ENCODE measurements around the gene HTATSF1. TPM values are rescaled to one million over a fixed set of nuclear protein-coding genes. Genes with fewer than 3 reads are reported as not detected.

The HTATSF1 gene
- total RNA-seq, 1 experiment from 2014 or later: 39.7 TPM

GRCh38 chrX:136549226-136549625 is 51.8 kb downstream of the HTATSF1 start:
- ATAC-seq: no peak
- H3K79me2 ChIP-seq (ENCODE audit: insufficient read depth, low read length): no peaks in the 10 kb centered on the region
- DNase-seq (ENCODE audit: low read depth, low spot score): no peak
- no peaks in the 10 kb centered on the region for H3K9me2 ChIP-seq (ENCODE audit: insufficient read depth)
- H3K27ac ChIP-seq (ENCODE audit: low read depth, low read length): no peak overlapping the region
- RAD21 ChIA-PET (ENCODE audit: low non-redundant PET in 1 of 2, low total read pairs in 2 of 2, uncharacterized antibody in 2 of 2, unreplicated experiment in 2 of 2): no interaction called here
- TF ChIP-seq, protein P1, sequence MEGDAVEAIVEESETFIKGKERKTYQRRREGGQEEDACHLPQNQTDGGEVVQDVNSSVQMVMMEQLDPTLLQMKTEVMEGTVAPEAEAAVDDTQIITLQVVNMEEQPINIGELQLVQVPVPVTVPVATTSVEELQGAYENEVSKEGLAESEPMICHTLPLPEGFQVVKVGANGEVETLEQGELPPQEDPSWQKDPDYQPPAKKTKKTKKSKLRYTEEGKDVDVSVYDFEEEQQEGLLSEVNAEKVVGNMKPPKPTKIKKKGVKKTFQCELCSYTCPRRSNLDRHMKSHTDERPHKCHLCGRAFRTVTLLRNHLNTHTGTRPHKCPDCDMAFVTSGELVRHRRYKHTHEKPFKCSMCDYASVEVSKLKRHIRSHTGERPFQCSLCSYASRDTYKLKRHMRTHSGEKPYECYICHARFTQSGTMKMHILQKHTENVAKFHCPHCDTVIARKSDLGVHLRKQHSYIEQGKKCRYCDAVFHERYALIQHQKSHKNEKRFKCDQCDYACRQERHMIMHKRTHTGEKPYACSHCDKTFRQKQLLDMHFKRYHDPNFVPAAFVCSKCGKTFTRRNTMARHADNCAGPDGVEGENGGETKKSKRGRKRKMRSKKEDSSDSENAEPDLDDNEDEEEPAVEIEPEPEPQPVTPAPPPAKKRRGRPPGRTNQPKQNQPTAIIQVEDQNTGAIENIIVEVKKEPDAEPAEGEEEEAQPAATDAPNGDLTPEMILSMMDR (IDR thresholded peaks at IDR 0.05 in 2 of 3, conservative IDR thresholded peaks at IDR 0.05 in 1 of 3; ENCODE audit: borderline replicate concordance in 1 of 3, insufficient read depth in 1 of 3, low read depth in 2 of 3, low read length in 2 of 3): no peak
- no peak for TF ChIP-seq YY1 (IDR thresholded peaks at IDR 0.05; ENCODE audit: extremely low read depth, insufficient replicate concordance, low read depth, low read length)
- TF ChIP-seq TCF7L2 (IDR thresholded peaks at IDR 0.05; ENCODE audit: borderline replicate concordance, extremely low read depth, insufficient read depth, insufficient read length): no peak
- no peak for TF ChIP-seq ATF3 (IDR thresholded peaks at IDR 0.05)
- no peak for TF ChIP-seq ZNF274 (IDR thresholded peaks at IDR 0.05; ENCODE audit: low read depth, low read length)
- no peak for TF ChIP-seq POLR2A (IDR thresholded peaks at IDR 0.05; ENCODE audit: borderline replicate concordance, extremely low read depth, insufficient read depth, insufficient read length)
- POLR2A ChIA-PET: no interaction called here
- no peaks in the 10 kb centered on the region for H4K20me1 ChIP-seq (ENCODE audit: insufficient read depth)
- H2AFZ ChIP-seq (ENCODE audit: low read depth, low read length, poor library complexity, severe bottlenecking): no peak overlapping the region
- no peaks in the 10 kb centered on the region for H3K27me3 ChIP-seq (ENCODE audit: insufficient read depth, low read length)
- CTCF ChIA-PET: no interaction called here
- no TSS peak for BruUV-seq (replicated peaks)
- H3K4me2 ChIP-seq (ENCODE audit: low read length): no peak overlapping the region
- H3K4me1 ChIP-seq (ENCODE audit: control insufficient read depth in 1 of 2, insufficient read depth in 2 of 2, low read length in 2 of 2): no peaks in the 10 kb centered on the region
- no peak overlapping the region for H3K9ac ChIP-seq (ENCODE audit: low read length)
- no peak overlapping the region for H3K4me3 ChIP-seq (replicated peaks in 1 of 2; ENCODE audit: low read depth in 1 of 2, low read length in 2 of 2)
- H3K9me3 ChIP-seq (ENCODE audit: control insufficient read depth in 1 of 2, insufficient read depth in 1 of 2, low read depth in 1 of 2, low read length in 2 of 2): no peaks in the 10 kb centered on the region
- intact Hi-C loops (cut with micrococcal nuclease): no loop called here
- H3K36me3 ChIP-seq (ENCODE audit: control insufficient read depth in 1 of 2, insufficient read depth in 2 of 2, low read length in 2 of 2): no peaks in the 10 kb centered on the region

DNA sequence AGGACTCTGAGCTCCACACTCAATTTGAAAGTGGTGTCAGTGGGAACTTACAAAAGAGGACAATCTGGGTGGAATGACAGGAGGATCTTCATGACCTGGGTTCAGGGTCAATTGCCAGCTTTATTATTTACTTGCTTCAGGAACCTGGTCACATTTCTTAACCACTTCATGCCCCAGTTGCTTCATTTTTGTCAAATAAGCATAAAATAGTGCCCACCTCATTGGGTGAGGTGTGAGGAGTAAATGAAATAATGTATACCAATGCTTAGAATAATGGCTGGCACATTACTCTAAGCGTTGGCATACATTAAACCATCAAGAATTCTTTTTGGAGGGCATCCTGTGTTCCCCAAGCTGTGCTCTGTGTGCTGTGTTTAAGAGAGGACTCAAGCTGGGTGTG is 54.0 kb downstream of the HTATSF1 start:
- CTCF ChIA-PET: no interaction called here
- H3K9ac ChIP-seq (ENCODE audit: low read length): no peak overlapping the region
- TF ChIP-seq POLR2AphosphoS5 (IDR thresholded peaks at IDR 0.05; ENCODE audit: low read depth, low read length) (no peak), YY1 (IDR thresholded peaks at IDR 0.05; ENCODE audit: extremely low read depth, insufficient replicate concordance, low read depth, low read length) (no peak), ZBTB33 (IDR thresholded peaks at IDR 0.05; ENCODE audit: extremely low read depth, insufficient replicate concordance, low read length) (no peak), FOSL1 (IDR thresholded peaks at IDR 0.05; ENCODE audit: low read depth) (no peak), ZNF274 (IDR thresholded peaks at IDR 0.05; ENCODE audit: low read depth, low read length) (no peak), TCF7L2 (IDR thresholded peaks at IDR 0.05; ENCODE audit: borderline replicate concordance, extremely low read depth, insufficient read depth, insufficient read length) (no peak), SIN3A (IDR thresholded peaks at IDR 0.05; ENCODE audit: low read depth) (no peak)
- TF ChIP-seq, protein P2, sequence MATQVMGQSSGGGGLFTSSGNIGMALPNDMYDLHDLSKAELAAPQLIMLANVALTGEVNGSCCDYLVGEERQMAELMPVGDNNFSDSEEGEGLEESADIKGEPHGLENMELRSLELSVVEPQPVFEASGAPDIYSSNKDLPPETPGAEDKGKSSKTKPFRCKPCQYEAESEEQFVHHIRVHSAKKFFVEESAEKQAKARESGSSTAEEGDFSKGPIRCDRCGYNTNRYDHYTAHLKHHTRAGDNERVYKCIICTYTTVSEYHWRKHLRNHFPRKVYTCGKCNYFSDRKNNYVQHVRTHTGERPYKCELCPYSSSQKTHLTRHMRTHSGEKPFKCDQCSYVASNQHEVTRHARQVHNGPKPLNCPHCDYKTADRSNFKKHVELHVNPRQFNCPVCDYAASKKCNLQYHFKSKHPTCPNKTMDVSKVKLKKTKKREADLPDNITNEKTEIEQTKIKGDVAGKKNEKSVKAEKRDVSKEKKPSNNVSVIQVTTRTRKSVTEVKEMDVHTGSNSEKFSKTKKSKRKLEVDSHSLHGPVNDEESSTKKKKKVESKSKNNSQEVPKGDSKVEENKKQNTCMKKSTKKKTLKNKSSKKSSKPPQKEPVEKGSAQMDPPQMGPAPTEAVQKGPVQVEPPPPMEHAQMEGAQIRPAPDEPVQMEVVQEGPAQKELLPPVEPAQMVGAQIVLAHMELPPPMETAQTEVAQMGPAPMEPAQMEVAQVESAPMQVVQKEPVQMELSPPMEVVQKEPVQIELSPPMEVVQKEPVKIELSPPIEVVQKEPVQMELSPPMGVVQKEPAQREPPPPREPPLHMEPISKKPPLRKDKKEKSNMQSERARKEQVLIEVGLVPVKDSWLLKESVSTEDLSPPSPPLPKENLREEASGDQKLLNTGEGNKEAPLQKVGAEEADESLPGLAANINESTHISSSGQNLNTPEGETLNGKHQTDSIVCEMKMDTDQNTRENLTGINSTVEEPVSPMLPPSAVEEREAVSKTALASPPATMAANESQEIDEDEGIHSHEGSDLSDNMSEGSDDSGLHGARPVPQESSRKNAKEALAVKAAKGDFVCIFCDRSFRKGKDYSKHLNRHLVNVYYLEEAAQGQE (IDR thresholded peaks at IDR 0.05; ENCODE audit: low read depth): no peak

More for the DNA sequence above, 54.0 kb downstream of the HTATSF1 start:
- Histone ChIP-seq H3K9me3 (ENCODE audit: control insufficient read depth in 1 of 2, insufficient read depth in 1 of 2, low read depth in 1 of 2, low read length in 2 of 2) (no peaks in the 10 kb centered on the region), H3K9me2 (ENCODE audit: insufficient read depth) (no peaks in the 10 kb centered on the region), H3K79me2 (ENCODE audit: insufficient read depth, low read length) (no peaks in the 10 kb centered on the region), H2AFZ (ENCODE audit: low read depth, low read length, poor library complexity, severe bottlenecking) (no peak overlapping the region), H3K27ac (ENCODE audit: low read depth, low read length) (no peak overlapping the region), H4K20me1 (ENCODE audit: insufficient read depth) (no peaks in the 10 kb centered on the region), H3K27me3 (ENCODE audit: insufficient read depth, low read length) (no peaks in the 10 kb centered on the region), H3K4me1 (ENCODE audit: control insufficient read depth in 1 of 2, insufficient read depth in 2 of 2, low read length in 2 of 2) (no peaks in the 10 kb centered on the region), H3K4me2 (ENCODE audit: low read length) (no peak overlapping the region), H3K4me3 (replicated peaks in 1 of 2; ENCODE audit: low read depth in 1 of 2, low read length in 2 of 2) (no peak overlapping the region), H3K36me3 (ENCODE audit: control insufficient read depth in 1 of 2, insufficient read depth in 2 of 2, low read length in 2 of 2) (no peaks in the 10 kb centered on the region)
- no TSS peak for BruUV-seq (replicated peaks)
- ChIA-PET RAD21 (ENCODE audit: low non-redundant PET in 1 of 2, low total read pairs in 2 of 2, uncharacterized antibody in 2 of 2, unreplicated experiment in 2 of 2) (no interaction called here), POLR2A (no interaction called here)
- DNase-seq (ENCODE audit: low read depth, low spot score) (no peak), ATAC-seq (no peak)
- intact Hi-C loops (cut with micrococcal nuclease): no loop called here
